Caki2 (cell line): ENCODE measurements around the gene GRIP2. TPM values are rescaled to one million over a fixed set of nuclear protein-coding genes. Genes with fewer than 3 reads are reported as not detected.

Source experiments
- total RNA-seq: library from RNA; depleted of rRNA; stranded (reverse); fragments of >200 nt; shearing (Covaris generic); gene quantifications from 2 replicates; pipeline ENCODE4 v1.2.3, GENCODE V29; 2014; ENCODE audit warnings: low replicate concordance; rRNA removed

GRIP2 gene
- total RNA-seq, 1 experiment from 2014 or later: 0.68 TPM

Other genes with a start within 250 kb of the GRIP2 start
- gene SLC6A6, start 137.7 kb downstream of the GRIP2 start, total RNA-seq: 62.5 and 65.5 TPM in 2 replicates
- 7.1 and 23.3 TPM in 2 replicates for gene CCDC174, start 111.4 kb upstream of the GRIP2 start, total RNA-seq
- not detected in 2 replicates for gene C3orf20, start 134.8 kb upstream of the GRIP2 start, total RNA-seq